ENCODE results near the gene ATL3. TPM values are rescaled to one million over a fixed set of nuclear protein-coding genes. Genes with fewer than 3 reads are reported as not detected.

ATL3 gene
- total and polyA plus RNA-seq, 2 of the 4 experiments (the other 2 are of a cell fraction), result 19.9 to 131 TPM

GRCh38 chr11:63667995-63668795 lies 3.0 kb downstream of the ATL3 start:
- POLR2A ChIA-PET (ENCODE audit: unreplicated experiment), result interaction anchor here (0.6 kb wide), 1 partner anchor 13 kb away, joined by 3 read pairs; no protein-coding TSS in a partner anchor
- TF ChIP-seq CEBPB (IDR thresholded peaks at IDR 0.05; ENCODE audit: low read depth, low read length) (peak; percentile 82), NFE2L2 (IDR thresholded peaks at IDR 0.05; ENCODE audit: low read depth, low read length) (peak; percentile 66; the same call in 1 of the 2 replicates), RCOR1 (IDR thresholded peaks at IDR 0.05; ENCODE audit: insufficient replicate concordance, low read length) (no peak), CTCF (conservative IDR thresholded peaks at IDR 0.05; ENCODE audit: low read depth, low read length) (no peak), POLR2A (IDR thresholded peaks at IDR 0.05; ENCODE audit: low read depth, low read length) (no peak), MAFK (IDR thresholded peaks at IDR 0.05; ENCODE audit: low read depth, low read length) (peak; percentile 49; the same call in 1 of the 2 replicates), MXI1 (IDR thresholded peaks at IDR 0.05; ENCODE audit: borderline replicate concordance, low read depth, low read length) (no peak), CHD1 (IDR thresholded peaks at IDR 0.05; ENCODE audit: low read depth, low read length) (no peak), BHLHE40 (IDR thresholded peaks at IDR 0.05; ENCODE audit: low read depth, low read length) (no peak), MAZ (IDR thresholded peaks at IDR 0.05; ENCODE audit: borderline replicate concordance, low read depth, low read length) (no peak), RAD21 (IDR thresholded peaks at IDR 0.05; ENCODE audit: low read length) (no peak), FOS (IDR thresholded peaks at IDR 0.05; ENCODE audit: low read depth, low read length) (peak; percentile 72), RFX5 (IDR thresholded peaks at IDR 0.05; ENCODE audit: low read depth, low read length) (no peak), USF2 (IDR thresholded peaks at IDR 0.05; ENCODE audit: low read depth, low read length) (no peak)
- Histone ChIP-seq H3K4me1 (ENCODE audit: control insufficient read depth, insufficient read depth, low read length) (peaks cover 20% of the 10 kb centered on the region), H2BK20ac (ENCODE audit: low read depth, low read length) (peak overlapping the region; percentile 65), H2AK5ac (ENCODE audit: low read depth, low read length) (peak overlapping the region; percentile 12; the same call in 1 of the 2 replicates), H4K8ac (ENCODE audit: low read depth in 2 of 2, low read length in 2 of 2) (peak overlapping the region in 1 of 2 experiments; percentile 64; a peak in 1 of 4 replicates), H2AFZ (replicated peaks; ENCODE audit: low read length, poor library complexity) (no peak overlapping the region), H3K79me1 (ENCODE audit: low read depth in 1 of 2, low read length in 2 of 2) (peaks cover 5 to 36% of the 10 kb centered on the region in 2 experiments; a peak in 3 of 4 replicates), H3K14ac (replicated peaks; ENCODE audit: low read depth, low read length) (peak overlapping the region; percentile 41), H3K27ac (ENCODE audit: insufficient read depth, low read length) (peak overlapping the region; percentile 88), H3K56ac (ENCODE audit: extremely low read depth, insufficient read depth, low read length) (peak overlapping the region; percentile 7), H2BK15ac (ENCODE audit: low read depth, low read length) (no peak overlapping the region), H3K4ac (ENCODE audit: low read depth, low read length) (peak overlapping the region; percentile 59; the same call in 1 of the 2 replicates), H2BK5ac (ENCODE audit: low read depth, low read length, poor library complexity, severe bottlenecking) (peak overlapping the region; percentile 92), H3K4me3 (ENCODE audit: insufficient read depth, low read depth, low read length) (no peak overlapping the region), H3K9me1 (ENCODE audit: insufficient read depth, low read length) (peaks cover 13% of the 10 kb centered on the region), H3K27me3 (ENCODE audit: control insufficient read depth, insufficient read depth, low read length) (no peaks in the 10 kb centered on the region), H4K20me1 (ENCODE audit: insufficient read depth, low read length) (peaks cover 31% of the 10 kb centered on the region), H3K18ac (ENCODE audit: low read depth, low read length) (peak overlapping the region; percentile 85; the same call in 1 of the 2 replicates), H4K91ac (ENCODE audit: insufficient read depth, low read depth, low read length) (peak overlapping the region; percentile 42), H2AK9ac (replicated peaks; ENCODE audit: low read depth, low read length, poor library complexity) (no peak overlapping the region), H2BK120ac (ENCODE audit: low read depth, low read length) (peak overlapping the region; percentile 39), H4K5ac (ENCODE audit: low read depth, low read length) (peak overlapping the region; percentile 50; the same call in 1 of the 2 replicates), H3K9me3 (ENCODE audit: control insufficient read depth, insufficient read depth, low read length) (no peaks in the 10 kb centered on the region), H3K36me3 (ENCODE audit: control insufficient read depth, insufficient read depth, low read length) (no peaks in the 10 kb centered on the region), H3K23ac (ENCODE audit: low read depth, low read length) (peak overlapping the region; percentile 71), H3K9ac (ENCODE audit: low read depth, low read length) (peak overlapping the region; percentile 2; the same call in 1 of the 2 replicates), H3K4me2 (ENCODE audit: low read depth, low read length) (peak overlapping the region; percentile 82)
- intact Hi-C loops (cut with micrococcal nuclease), result no loop called here
- BruUV-seq (replicated peaks), result no TSS peak
- dilution Hi-C loops (cut with HindIII; ENCODE audit: low sequenced_read_pairs, unreplicated experiment), result no loop called here
- WGBS, 2 experiments (ENCODE audit: extremely low coverage in 2 of 2, insufficient read length in 1 of 2), result no CpG with 5 or more reads among the region's 3 CpGs
- CTCF ChIA-PET, result no interaction called here
- DNase-seq (peak; percentile 97), ATAC-seq (ENCODE audit: low read depth) (peak; percentile 41)
- in situ Hi-C loops (cut with MboI; ENCODE audit: low sequenced_read_pairs), result loop anchor here (25.0 kb wide), 1 partner anchor 781 kb away; the partner anchor contains the start of gene SLC3A2
